H9 (cell line): Measurements from ENCODE around the gene UBE2J1. TPM values are rescaled to one million over a fixed set of nuclear protein-coding genes. Genes with fewer than 3 reads are reported as not detected.
"Not testable (repeated sequence)": the region's sequence is repeated elsewhere in the genome, so short reads cannot be mapped to it uniquely, and the experiment has no call there.

ENCODE experiments used
- DNase-seq: peaks from one replicate; pipeline ENCODE4 v3.0.0-alpha.2; 2017
- H2AFZ ChIP-seq: one replicate; pipeline ENCODE4 v1.6.1; 2013; ENCODE audit warnings: mild to moderate bottlenecking, low read length, control low read depth, moderate library complexity
- H2AK5ac ChIP-seq: 2 replicates; pipeline ENCODE4 v1.6.1; 2013; ENCODE audit warnings: low read length, control low read depth, mixed read lengths; ENCODE audit not compliant: insufficient read length
- H2BK120ac ChIP-seq: one replicate; pipeline ENCODE4 v1.6.1; 2013; ENCODE audit warnings: low read depth, mild to moderate bottlenecking, low read length, control low read depth, inconsistent platforms; ENCODE audit not compliant: poor library complexity, severe bottlenecking
- H2BK12ac ChIP-seq: 2 replicates; pipeline ENCODE4 v1.6.1; 2013; ENCODE audit warnings: low read length, control low read depth, mixed read lengths, low read depth; ENCODE audit not compliant: insufficient read length
- H2BK15ac ChIP-seq: 2 replicates; pipeline ENCODE4 v1.6.1; 2013; ENCODE audit warnings: low read depth, low read length, control low read depth
- H2BK20ac ChIP-seq: one replicate; pipeline ENCODE4 v1.6.1; 2013; ENCODE audit warnings: low read depth, mild to moderate bottlenecking, low read length, control low read depth, inconsistent platforms; ENCODE audit not compliant: poor library complexity, severe bottlenecking
- H2BK5ac ChIP-seq: 2 replicates; pipeline ENCODE4 v1.6.1; 2013; ENCODE audit warnings: low read length, control low read depth, mixed read lengths; ENCODE audit not compliant: insufficient read length
- H3K14ac ChIP-seq: 2 replicates; pipeline ENCODE4 v1.6.1; 2013; ENCODE audit warnings: low read length, control low read depth; ENCODE audit not compliant: insufficient read depth
- H3K18ac ChIP-seq: 2 replicates; pipeline ENCODE4 v1.6.1; 2013; ENCODE audit warnings: low read depth, mild to moderate bottlenecking, mixed read lengths, low read length, control low read depth; ENCODE audit not compliant: insufficient read length
- H3K23ac ChIP-seq: 2 replicates; pipeline ENCODE4 v1.6.1; 2013; ENCODE audit warnings: low read length, control low read depth, mixed read lengths, low read depth; ENCODE audit not compliant: insufficient read length
- H3K23me2 ChIP-seq: 2 replicates; pipeline ENCODE4 v1.6.1; 2013; ENCODE audit warnings: low read depth, mild to moderate bottlenecking, mixed read lengths, low read length, control low read depth; ENCODE audit not compliant: insufficient read length, poor library complexity, severe bottlenecking
- H3K27ac ChIP-seq: 2 replicates; pipeline ENCODE4 v1.5.1; 2013; ENCODE audit warnings: low read length, control low read depth, mixed read lengths, low read depth; ENCODE audit not compliant: insufficient read length
- H3K27me3 ChIP-seq: 2 replicates; pipeline ENCODE4 v1.6.1; 2013; ENCODE audit warnings: low read length, control low read depth, inconsistent platforms; ENCODE audit not compliant: insufficient read depth
- H3K4ac ChIP-seq: 2 replicates; pipeline ENCODE4 v1.6.1; 2013; ENCODE audit warnings: low read depth, mild to moderate bottlenecking, control low read depth, inconsistent platforms, low read length, moderate library complexity
- H3K4me1 ChIP-seq: 2 replicates; pipeline ENCODE4 v1.6.1; 2013; ENCODE audit warnings: low read length, control low read depth, inconsistent platforms; ENCODE audit not compliant: insufficient read depth
- H3K4me2 ChIP-seq: 2 replicates; pipeline ENCODE4 v1.6.1; 2013; ENCODE audit warnings: low read length, control low read depth, mixed read lengths; ENCODE audit not compliant: insufficient read length, insufficient read depth
- H3K56ac ChIP-seq: 2 replicates; pipeline ENCODE4 v1.6.1; 2013; ENCODE audit warnings: low read depth, mild to moderate bottlenecking, mixed read lengths, low read length, control low read depth; ENCODE audit not compliant: insufficient read length
- H3K79me1 ChIP-seq: 2 replicates; pipeline ENCODE4 v1.6.1; 2013; ENCODE audit warnings: low read depth, mild to moderate bottlenecking, moderate library complexity, low read length, control low read depth, inconsistent platforms; ENCODE audit not compliant: insufficient read depth, poor library complexity, severe bottlenecking
- H3K79me2 ChIP-seq: 2 replicates; pipeline ENCODE4 v1.6.1; 2013; ENCODE audit warnings: low read length, control low read depth, inconsistent platforms; ENCODE audit not compliant: insufficient read depth
- H3K9ac ChIP-seq: 2 replicates; pipeline ENCODE4 v1.6.1; 2013; ENCODE audit warnings: low read length, control low read depth, mixed read lengths; ENCODE audit not compliant: insufficient read length; ENCODE audit errors: extremely low read depth
- H3K9me3 ChIP-seq: one replicate; pipeline ENCODE4 v1.6.1; 2013; ENCODE audit warnings: low read depth, low read length, inconsistent platforms; ENCODE audit not compliant: control insufficient read depth
- H3T11ph ChIP-seq: one replicate; pipeline ENCODE4 v1.6.1; 2013; ENCODE audit warnings: mild to moderate bottlenecking, low read length, control low read depth, inconsistent platforms
- H4K20me1 ChIP-seq: one replicate; pipeline ENCODE4 v1.6.1; 2013; ENCODE audit not compliant: control insufficient read depth, insufficient read length, insufficient read depth
- H4K5ac ChIP-seq: 2 replicates; pipeline ENCODE4 v1.6.1; 2013; ENCODE audit warnings: low read depth, mild to moderate bottlenecking, mixed read lengths, low read length, control low read depth; ENCODE audit not compliant: insufficient read length
- H4K8ac ChIP-seq: replicated peaks from 2 replicates; pipeline ENCODE4 v1.6.1; 2013; ENCODE audit warnings: low read length, control low read depth, mixed read lengths, low read depth; ENCODE audit not compliant: insufficient read length
- H4K91ac ChIP-seq: 2 replicates; pipeline ENCODE4 v1.6.1; 2013; ENCODE audit warnings: low read depth, mild to moderate bottlenecking, moderate library complexity, mixed read lengths, low read length, control low read depth; ENCODE audit not compliant: insufficient read length
- H3K27ac Mint-ChIP-seq, 3 experiments: 2 replicates in 2 of 3; 3 replicates in 1 of 3; pipeline ENCODE4 v1.8.0; 2020 to 2021; ENCODE audit warnings: mixed read lengths in 3 of 3, mild to moderate bottlenecking in 1 of 3, moderate library complexity in 1 of 3
- H3K27me3 Mint-ChIP-seq: 2 replicates; pipeline ENCODE4 v1.8.0; 2021; ENCODE audit warnings: low read depth, mild to moderate bottlenecking, moderate library complexity, mixed read lengths
- H3K36me3 Mint-ChIP-seq, 3 experiments: 2 replicates in 2 of 3; 3 replicates in 1 of 3; pipeline ENCODE4 v1.8.0; 2020 to 2021; ENCODE audit warnings: low read depth in 3 of 3, mixed read lengths in 3 of 3; ENCODE audit not compliant: insufficient read depth in 1 of 3
- H3K4me1 Mint-ChIP-seq, 2 experiments: 2 replicates each; pipeline ENCODE4 v1.8.0; 2020; ENCODE audit warnings: mixed read lengths in 2 of 2
- H3K4me3 Mint-ChIP-seq, 2 experiments: 2 replicates in 1 of 2; 3 replicates in 1 of 2; pipeline ENCODE4 v1.8.0; 2020 to 2021; ENCODE audit warnings: mild to moderate bottlenecking in 2 of 2, mixed read lengths in 2 of 2, moderate library complexity in 1 of 2
- H3K9me3 Mint-ChIP-seq, 2 experiments: 2 replicates in 1 of 2; 3 replicates in 1 of 2; pipeline ENCODE4 v1.8.0; 2020; ENCODE audit warnings: mild to moderate bottlenecking in 2 of 2, mixed read lengths in 2 of 2, moderate library complexity in 1 of 2
- CTCF ChIP-seq: fragments of 200-600 bp; sonication (generic); conservative IDR thresholded peaks from 3 replicates; pipeline ENCODE4 v1.8.0; 2021; ENCODE audit warnings: antibody characterized with exemption, mild to moderate bottlenecking
- WGBS: extraction: QIAGEN DNeasy Blood & Tissue Kit; methylation state at CpG from one replicate; pipeline ENCODE4 v1.1.7; 2013; ENCODE audit warnings: missing lambda C conversion rate, low lambda C conversion rate, mixed read lengths; ENCODE audit not compliant: insufficient read length; ENCODE audit errors: extremely low coverage; 5-methylcytosine and 5-hydroxymethylcytosine counted together
- total RNA-seq: library from RNA; stranded (reverse); gene quantifications from 2 replicates; pipeline ENCODE4 v1.2.1, GENCODE V29; 2021

Gene UBE2J1
- total RNA-seq, 1 experiment from 2014 or later: 13.1 TPM

- Histone ChIP-seq H3K23ac (no peak overlapping the region), H3K27ac (no peak overlapping the region), H3K56ac (no peak overlapping the region), H3K27me3 (no peaks in the 10 kb centered on the region), H2AK5ac (no peak overlapping the region), H3K14ac (no peak overlapping the region), H4K5ac (no peak overlapping the region), H4K8ac (no peak overlapping the region), H4K91ac (no peak overlapping the region), H3K4me1 (no peaks in the 10 kb centered on the region), H2BK15ac (no peak overlapping the region), H3K18ac (no peak overlapping the region), H2BK12ac (no peak overlapping the region), H2BK5ac (no peak overlapping the region), H3K4ac (no peak overlapping the region), H3K9ac (no peak overlapping the region), H3T11ph (no peak overlapping the region), H3K4me2 (no peak overlapping the region), H2AFZ (no peak overlapping the region), H3K79me1 (no peaks in the 10 kb centered on the region), H2BK120ac (no peak overlapping the region), H3K23me2 (no peaks in the 10 kb centered on the region), H4K20me1 (no peaks in the 10 kb centered on the region), H3K79me2 (0 out of 2 replicates have a peak, but pooled peaks cover 3% of the 10 kb centered on the region), H3K9me3 (no peaks in the 10 kb centered on the region), H2BK20ac (no peak overlapping the region)
- Mint-ChIP-seq H3K27me3 (no peaks in the 10 kb centered on the region; the same call in 1 of the 2 replicates), H3K27ac (no peak overlapping the region), H3K4me1 (peaks cover 2 to 8% of the 10 kb centered on the region in 2 experiments; a peak in 2 of 4 replicates), H3K36me3 (no peaks in the 10 kb centered on the region; a peak in 1 of 7 replicates), H3K4me3 (no peak overlapping the region), H3K9me3 (no peaks in the 10 kb centered on the region; a peak in 1 of 5 replicates)
- TF ChIP-seq CTCF: no peak
- DNase-seq: no peak
- no CpG with 5 or more reads among the region's 7 CpGs for WGBS
Measured at GRCh38 chr6:89398762-89399525, 46.4 kb upstream of the UBE2J1 start.

- H4K5ac ChIP-seq, H2BK120ac ChIP-seq, H3T11ph ChIP-seq, H3K4me3 Mint-ChIP-seq, H3K23me2 ChIP-seq, H3K9ac ChIP-seq, H3K27me3 Mint-ChIP-seq, H2AK5ac ChIP-seq, H3K4me1 ChIP-seq, H2BK5ac ChIP-seq, H3K9me3 Mint-ChIP-seq, H2AFZ ChIP-seq, H3K27me3 ChIP-seq, H3K27ac ChIP-seq, H4K20me1 ChIP-seq, H3K79me2 ChIP-seq, H4K8ac ChIP-seq, H3K18ac ChIP-seq, H3K23ac ChIP-seq, H3K4ac ChIP-seq, H2BK20ac ChIP-seq, H3K79me1 ChIP-seq, H2BK12ac ChIP-seq, H2BK15ac ChIP-seq, DNase-seq, H3K56ac ChIP-seq, H3K4me2 ChIP-seq, H3K4me1 Mint-ChIP-seq, H3K9me3 ChIP-seq, H4K91ac ChIP-seq, H3K14ac ChIP-seq, H3K27ac Mint-ChIP-seq, H3K36me3 Mint-ChIP-seq: not testable (repeated sequence)
- 100% methylated on average over 1 of the region's 4 CpGs for WGBS
Measured at GRCh38 chr6:89397884-89398283, 45.4 kb upstream of the UBE2J1 start.
